ENCODE results near the gene COL26A1. TPM values are rescaled to one million over a fixed set of nuclear protein-coding genes. Genes with fewer than 3 reads are reported as not detected.

COL26A1 gene
- total and polyA plus RNA-seq, 2 donors = 0.41 to 3.0 TPM

GRCh38 chr7:101553018-101553770 lies 190.5 kb downstream of the COL26A1 start:
- 92% methylated on average over 23 of the region's 23 CpGs for WGBS
- Histone ChIP-seq H3K4me1 (ENCODE audit: control insufficient read depth in 2 of 2, insufficient read depth in 2 of 2, low read length in 2 of 2) (no peaks in the 10 kb centered on the region), H3K4me3 (ENCODE audit: low read length in 2 of 2) (no peak overlapping the region), H3K36me3 (ENCODE audit: control insufficient read depth in 2 of 2, insufficient read depth in 2 of 2, low read length in 1 of 2) (no peaks in the 10 kb centered on the region), H3K27me3 (ENCODE audit: control insufficient read depth in 2 of 2, insufficient read depth in 1 of 2, low read length in 1 of 2) (no peaks in the 10 kb centered on the region), H3K9me3 (ENCODE audit: control insufficient read depth in 2 of 2, insufficient read depth in 1 of 2, low read length in 1 of 2) (no peaks in the 10 kb centered on the region), H3K27ac (ENCODE audit: low read depth in 1 of 2, low read length in 1 of 2) (no peak overlapping the region)
- no peak for DNase-seq (ENCODE audit: low read depth in 6 of 9, low spot score in 9 of 9)

DNA sequence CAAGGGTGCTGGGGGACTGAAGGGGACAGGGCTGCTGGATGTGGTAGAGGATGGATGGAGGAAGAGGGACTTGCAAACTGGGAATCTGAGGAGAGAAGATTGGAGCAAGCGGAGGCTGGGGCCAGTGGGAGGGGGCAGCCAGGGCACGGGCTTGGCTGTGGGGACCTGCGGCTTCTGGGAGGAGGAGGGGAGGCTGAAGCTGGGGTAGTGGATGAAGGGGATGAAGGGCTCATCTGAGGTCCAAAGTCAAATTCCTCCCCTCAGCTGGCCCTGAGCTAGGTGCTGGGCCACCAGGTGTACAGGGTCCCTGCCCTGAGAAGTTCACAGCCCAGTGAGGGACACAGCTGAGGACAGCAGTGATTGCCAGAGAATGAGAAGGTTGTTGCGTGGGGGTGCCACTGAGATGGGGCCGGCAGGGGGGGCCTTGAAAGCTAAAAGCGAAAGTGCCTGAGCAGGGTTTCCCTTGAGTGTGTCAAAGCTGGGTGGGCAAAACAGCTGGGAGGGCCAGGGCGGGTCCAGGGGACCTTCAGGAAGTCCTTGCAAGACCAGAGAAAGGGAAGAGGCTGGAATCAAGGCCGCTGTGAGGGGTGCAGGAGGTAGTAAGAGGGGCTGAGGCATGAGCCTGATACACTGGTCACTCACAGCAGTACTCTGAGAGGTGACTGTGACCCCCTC lies 191.2 kb downstream of the COL26A1 start:
- 92% methylated on average over 8 of the region's 8 CpGs for WGBS
- no peak overlapping the region for H3K4me3 ChIP-seq (ENCODE audit: low read length in 2 of 2)
- H3K27me3 ChIP-seq (ENCODE audit: control insufficient read depth in 2 of 2, insufficient read depth in 1 of 2, low read length in 1 of 2) = no peaks in the 10 kb centered on the region
- H3K4me1 ChIP-seq (ENCODE audit: control insufficient read depth in 2 of 2, insufficient read depth in 2 of 2, low read length in 2 of 2) = no peaks in the 10 kb centered on the region
- no peak for DNase-seq (ENCODE audit: low read depth in 6 of 9, low spot score in 9 of 9)
- no peaks in the 10 kb centered on the region for H3K36me3 ChIP-seq (ENCODE audit: control insufficient read depth in 2 of 2, insufficient read depth in 2 of 2, low read length in 1 of 2)
- no peak overlapping the region for H3K27ac ChIP-seq (ENCODE audit: low read depth in 1 of 2, low read length in 1 of 2)
- no peaks in the 10 kb centered on the region for H3K9me3 ChIP-seq (ENCODE audit: control insufficient read depth in 2 of 2, insufficient read depth in 1 of 2, low read length in 1 of 2)

GRCh38 chr7:101554584-101555268 lies 192.1 kb downstream of the COL26A1 start:
- no peak overlapping the region for H3K4me3 ChIP-seq (ENCODE audit: low read length in 2 of 2)
- H3K27me3 ChIP-seq (ENCODE audit: control insufficient read depth in 2 of 2, insufficient read depth in 1 of 2, low read length in 1 of 2) = no peaks in the 10 kb centered on the region
- H3K4me1 ChIP-seq (ENCODE audit: control insufficient read depth in 2 of 2, insufficient read depth in 2 of 2, low read length in 2 of 2) = no peaks in the 10 kb centered on the region
- WGBS = 96% methylated on average over 6 of the region's 6 CpGs
- no peak for DNase-seq (ENCODE audit: low read depth in 6 of 9, low spot score in 9 of 9)
- no peaks in the 10 kb centered on the region for H3K36me3 ChIP-seq (ENCODE audit: control insufficient read depth in 2 of 2, insufficient read depth in 2 of 2, low read length in 1 of 2)
- H3K9me3 ChIP-seq (ENCODE audit: control insufficient read depth in 2 of 2, insufficient read depth in 1 of 2, low read length in 1 of 2) = no peaks in the 10 kb centered on the region
- no peak overlapping the region for H3K27ac ChIP-seq (ENCODE audit: low read depth in 1 of 2, low read length in 1 of 2)

- no peaks in the 10 kb centered on the region for H3K9me3 ChIP-seq (ENCODE audit: control insufficient read depth in 2 of 2, insufficient read depth in 1 of 2, low read length in 1 of 2)
- H3K36me3 ChIP-seq (ENCODE audit: control insufficient read depth in 2 of 2, insufficient read depth in 2 of 2, low read length in 1 of 2) = no peaks in the 10 kb centered on the region
- H3K4me1 ChIP-seq (ENCODE audit: control insufficient read depth in 2 of 2, insufficient read depth in 2 of 2, low read length in 2 of 2) = no peaks in the 10 kb centered on the region
- no peak overlapping the region for H3K4me3 ChIP-seq (ENCODE audit: low read length in 2 of 2)
- DNase-seq (ENCODE audit: low read depth in 6 of 9, low spot score in 9 of 9) = no peak
- no peaks in the 10 kb centered on the region for H3K27me3 ChIP-seq (ENCODE audit: control insufficient read depth in 2 of 2, insufficient read depth in 1 of 2, low read length in 1 of 2)
- no peak overlapping the region for H3K27ac ChIP-seq (ENCODE audit: low read depth in 1 of 2, low read length in 1 of 2)
- 90% methylated on average over 12 of the region's 12 CpGs for WGBS
These were observed 192.7 kb downstream of the COL26A1 start for GRCh38 chr7:101555269-101555920.

DNA sequence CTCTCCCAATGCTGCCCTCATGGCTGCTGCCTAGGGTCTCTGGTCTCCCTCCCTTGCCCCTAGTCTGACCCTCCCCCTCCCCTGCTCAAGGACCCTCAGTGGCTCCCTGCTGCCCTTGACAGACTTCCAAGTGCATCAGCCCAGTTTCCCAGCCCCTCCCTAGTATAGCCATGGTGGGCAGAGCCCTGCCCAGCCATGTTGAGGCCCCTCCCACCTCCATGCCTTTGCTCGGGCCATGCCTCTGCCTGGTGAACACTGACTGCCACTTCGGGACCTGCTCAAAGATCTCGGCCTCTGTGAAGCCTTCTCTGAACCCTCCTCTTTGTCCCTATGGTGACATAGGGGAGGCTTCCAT lies 193.2 kb downstream of the COL26A1 start:
- no peaks in the 10 kb centered on the region for H3K4me1 ChIP-seq (ENCODE audit: control insufficient read depth in 2 of 2, insufficient read depth in 2 of 2, low read length in 2 of 2)
- H3K4me3 ChIP-seq (ENCODE audit: low read length in 2 of 2) = no peak overlapping the region
- no peak overlapping the region for H3K27ac ChIP-seq (ENCODE audit: low read depth in 1 of 2, low read length in 1 of 2)
- 91% methylated on average over 3 of the region's 3 CpGs for WGBS
- H3K36me3 ChIP-seq (ENCODE audit: control insufficient read depth in 2 of 2, insufficient read depth in 2 of 2, low read length in 1 of 2) = no peaks in the 10 kb centered on the region
- H3K9me3 ChIP-seq (ENCODE audit: control insufficient read depth in 2 of 2, insufficient read depth in 1 of 2, low read length in 1 of 2) = no peaks in the 10 kb centered on the region
- H3K27me3 ChIP-seq (ENCODE audit: control insufficient read depth in 2 of 2, insufficient read depth in 1 of 2, low read length in 1 of 2) = no peaks in the 10 kb centered on the region
- no peak for DNase-seq (ENCODE audit: low read depth in 6 of 9, low spot score in 9 of 9)

- no peaks in the 10 kb centered on the region for H3K27me3 ChIP-seq (ENCODE audit: control insufficient read depth in 2 of 2, insufficient read depth in 1 of 2, low read length in 1 of 2)
- H3K9me3 ChIP-seq (ENCODE audit: control insufficient read depth in 2 of 2, insufficient read depth in 1 of 2, low read length in 1 of 2) = no peaks in the 10 kb centered on the region
- H3K36me3 ChIP-seq (ENCODE audit: control insufficient read depth in 2 of 2, insufficient read depth in 2 of 2, low read length in 1 of 2) = no peaks in the 10 kb centered on the region
- no peak overlapping the region for H3K4me3 ChIP-seq (ENCODE audit: low read length in 2 of 2)
- DNase-seq (ENCODE audit: low read depth in 6 of 9, low spot score in 9 of 9) = no peak
- no peaks in the 10 kb centered on the region for H3K4me1 ChIP-seq (ENCODE audit: control insufficient read depth in 2 of 2, insufficient read depth in 2 of 2, low read length in 2 of 2)
- H3K27ac ChIP-seq (ENCODE audit: low read depth in 1 of 2, low read length in 1 of 2) = no peak overlapping the region
- 88% methylated on average over 1 of the region's 1 CpG for WGBS
These were observed 193.8 kb downstream of the COL26A1 start for GRCh38 chr7:101556453-101556968.

DNA sequence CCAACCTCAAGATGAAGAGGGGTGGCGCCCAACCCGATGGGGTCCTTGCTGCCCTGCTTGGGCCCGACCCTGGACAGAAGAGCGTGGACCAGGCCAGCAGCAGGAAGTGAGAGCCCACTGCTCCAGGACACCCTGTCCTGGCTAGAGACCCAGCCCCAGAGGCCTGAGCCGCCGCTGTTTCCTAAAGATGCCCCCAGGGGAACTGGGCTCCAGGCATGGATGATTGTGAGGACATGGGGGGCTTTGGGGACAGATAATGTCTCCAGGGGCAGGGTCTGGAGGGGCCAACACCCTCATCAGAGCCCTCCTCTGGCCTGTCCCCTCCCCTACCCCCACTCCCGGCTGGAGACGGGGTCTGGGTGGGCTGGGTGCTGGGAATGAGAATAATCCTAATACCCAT lies 194.7 kb downstream of the COL26A1 start:
- no peak overlapping the region for H3K4me3 ChIP-seq (ENCODE audit: low read length in 2 of 2)
- H3K4me1 ChIP-seq (ENCODE audit: control insufficient read depth in 2 of 2, insufficient read depth in 2 of 2, low read length in 2 of 2) = no peaks in the 10 kb centered on the region
- DNase-seq (ENCODE audit: low read depth in 6 of 9, low spot score in 9 of 9) = no peak
- H3K9me3 ChIP-seq (ENCODE audit: control insufficient read depth in 2 of 2, insufficient read depth in 1 of 2, low read length in 1 of 2) = no peaks in the 10 kb centered on the region
- no peaks in the 10 kb centered on the region for H3K36me3 ChIP-seq (ENCODE audit: control insufficient read depth in 2 of 2, insufficient read depth in 2 of 2, low read length in 1 of 2)
- WGBS = 83% methylated on average over 8 of the region's 8 CpGs
- no peak overlapping the region for H3K27ac ChIP-seq (ENCODE audit: low read depth in 1 of 2, low read length in 1 of 2)
- H3K27me3 ChIP-seq (ENCODE audit: control insufficient read depth in 2 of 2, insufficient read depth in 1 of 2, low read length in 1 of 2) = no peaks in the 10 kb centered on the region

DNA sequence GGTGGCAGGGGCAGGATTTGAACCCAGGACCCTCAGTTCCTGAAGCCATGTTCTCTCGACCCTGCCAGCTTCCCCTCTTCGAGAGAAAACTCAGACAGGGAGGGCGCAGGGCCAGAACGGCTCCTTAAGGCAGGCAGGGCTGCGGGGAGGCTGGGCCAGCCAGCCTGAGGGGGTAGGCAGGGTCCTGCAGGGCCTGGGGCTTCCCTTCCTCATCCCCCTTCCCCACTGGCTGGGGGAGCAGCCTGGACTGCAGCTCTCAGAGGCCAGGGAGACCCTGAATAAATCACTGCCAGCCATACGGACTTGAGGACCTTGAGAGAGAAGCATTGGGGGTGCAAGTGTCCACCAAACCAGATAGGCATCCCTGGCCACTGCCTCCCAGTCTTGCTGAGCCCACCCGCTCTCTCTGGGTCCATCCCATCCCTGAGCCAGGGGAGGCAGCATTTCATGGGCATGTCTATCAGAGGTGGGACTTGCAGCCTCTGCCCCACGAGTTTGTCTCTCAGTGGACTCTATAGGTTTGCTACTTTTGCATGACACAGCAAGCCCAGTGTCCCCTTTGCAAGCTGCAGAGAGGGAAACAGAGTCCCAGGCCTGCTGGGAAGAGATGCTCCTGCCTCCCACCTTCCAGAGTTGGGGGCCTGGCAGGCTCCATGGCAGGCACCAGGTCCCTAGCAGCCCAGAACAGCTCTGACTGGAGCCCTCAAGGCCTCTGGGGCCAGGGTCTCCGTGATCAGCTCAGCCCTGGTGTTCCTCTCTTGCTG lies 195.5 kb downstream of the COL26A1 start:
- Histone ChIP-seq H3K36me3 (ENCODE audit: control insufficient read depth in 2 of 2, insufficient read depth in 2 of 2, low read length in 1 of 2) (no peaks in the 10 kb centered on the region), H3K4me3 (ENCODE audit: low read length in 2 of 2) (no peak overlapping the region), H3K27me3 (ENCODE audit: control insufficient read depth in 2 of 2, insufficient read depth in 1 of 2, low read length in 1 of 2) (no peaks in the 10 kb centered on the region), H3K9me3 (ENCODE audit: control insufficient read depth in 2 of 2, insufficient read depth in 1 of 2, low read length in 1 of 2) (no peaks in the 10 kb centered on the region), H3K4me1 (ENCODE audit: control insufficient read depth in 2 of 2, insufficient read depth in 2 of 2, low read length in 2 of 2) (no peaks in the 10 kb centered on the region), H3K27ac (ENCODE audit: low read depth in 1 of 2, low read length in 1 of 2) (no peak overlapping the region)
- WGBS = 88% methylated on average over 9 of the region's 9 CpGs
- DNase-seq (ENCODE audit: low read depth in 6 of 9, low spot score in 9 of 9) = no peak

All from thymus (tissue), 11 donors.